Thyroid gland (tissue), 4 donors: ENCODE results near the gene PDGFC.

ENCODE experiments used
- POLR2A ChIP-seq, 2 donors: fragments of 450-650 bp; IDR thresholded peaks; one replicate each; pipeline ENCODE4 v1.6.1; 2017; ENCODE audit warnings: antibody characterized with exemption in 2 of 2, mild to moderate bottlenecking in 2 of 2, moderate library complexity in 1 of 2
- TF ChIP-seq, protein P1 (sequence below), 6 experiments: fragments of 200-600 bp in 3 of 6; fragments of 450-650 bp in 3 of 6; sonication (generic) in 3 of 6; IDR thresholded peaks; one replicate each; pipeline ENCODE4 v1.5.1; 2016 to 2019; ENCODE audit warnings: antibody characterized with exemption in 6 of 6, mild to moderate bottlenecking in 2 of 6, inconsistent platforms in 1 of 6, moderate library complexity in 1 of 6

DNA sequence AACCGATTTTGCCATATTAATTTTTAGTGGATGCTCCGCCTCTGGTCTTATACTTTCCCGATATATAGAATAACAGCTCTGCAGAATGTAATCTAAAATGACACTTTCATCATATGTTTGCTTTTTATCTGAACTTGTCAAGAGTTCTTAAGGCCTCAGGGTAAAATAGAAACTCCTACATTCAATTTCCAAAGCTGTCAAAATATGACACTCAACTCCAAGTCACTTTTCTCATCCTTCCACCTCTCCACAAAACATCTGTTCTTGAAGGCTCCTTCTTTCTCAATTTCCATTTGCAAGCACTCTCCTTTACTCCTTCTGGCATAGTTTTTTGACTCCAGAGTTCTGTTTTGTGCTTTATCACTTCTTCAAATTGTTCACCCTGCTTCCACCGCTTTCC lies 242.2 kb downstream of the PDGFC start:
- TF ChIP-seq, protein P1, sequence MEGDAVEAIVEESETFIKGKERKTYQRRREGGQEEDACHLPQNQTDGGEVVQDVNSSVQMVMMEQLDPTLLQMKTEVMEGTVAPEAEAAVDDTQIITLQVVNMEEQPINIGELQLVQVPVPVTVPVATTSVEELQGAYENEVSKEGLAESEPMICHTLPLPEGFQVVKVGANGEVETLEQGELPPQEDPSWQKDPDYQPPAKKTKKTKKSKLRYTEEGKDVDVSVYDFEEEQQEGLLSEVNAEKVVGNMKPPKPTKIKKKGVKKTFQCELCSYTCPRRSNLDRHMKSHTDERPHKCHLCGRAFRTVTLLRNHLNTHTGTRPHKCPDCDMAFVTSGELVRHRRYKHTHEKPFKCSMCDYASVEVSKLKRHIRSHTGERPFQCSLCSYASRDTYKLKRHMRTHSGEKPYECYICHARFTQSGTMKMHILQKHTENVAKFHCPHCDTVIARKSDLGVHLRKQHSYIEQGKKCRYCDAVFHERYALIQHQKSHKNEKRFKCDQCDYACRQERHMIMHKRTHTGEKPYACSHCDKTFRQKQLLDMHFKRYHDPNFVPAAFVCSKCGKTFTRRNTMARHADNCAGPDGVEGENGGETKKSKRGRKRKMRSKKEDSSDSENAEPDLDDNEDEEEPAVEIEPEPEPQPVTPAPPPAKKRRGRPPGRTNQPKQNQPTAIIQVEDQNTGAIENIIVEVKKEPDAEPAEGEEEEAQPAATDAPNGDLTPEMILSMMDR (IDR thresholded peaks at IDR 0.05), result no peak
- TF ChIP-seq POLR2A (IDR thresholded peaks at IDR 0.05), result no peak
